ENCODE results near the gene SLC13A3.

DNA sequence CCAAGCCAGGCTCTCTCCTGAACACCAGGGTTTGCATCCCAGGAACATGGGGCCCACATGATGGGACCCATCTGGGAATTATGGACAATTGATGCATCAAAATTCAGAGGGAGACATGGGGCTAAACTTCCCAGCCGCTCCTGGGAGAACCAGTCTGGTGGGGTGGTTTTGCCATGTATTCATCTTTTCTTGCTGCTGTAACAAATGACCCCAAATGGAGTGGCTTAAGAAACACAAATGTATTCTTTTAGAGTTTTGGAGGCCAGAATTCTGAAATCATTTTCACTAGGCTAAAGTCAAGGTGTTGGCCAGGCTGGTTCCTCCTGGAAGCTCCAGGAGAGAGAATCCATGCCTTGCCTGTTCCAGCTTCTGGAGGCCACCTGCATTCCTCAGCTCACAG is 6.5 kb downstream of the SLC13A3 start:
- TF ChIP-seq, protein P1, sequence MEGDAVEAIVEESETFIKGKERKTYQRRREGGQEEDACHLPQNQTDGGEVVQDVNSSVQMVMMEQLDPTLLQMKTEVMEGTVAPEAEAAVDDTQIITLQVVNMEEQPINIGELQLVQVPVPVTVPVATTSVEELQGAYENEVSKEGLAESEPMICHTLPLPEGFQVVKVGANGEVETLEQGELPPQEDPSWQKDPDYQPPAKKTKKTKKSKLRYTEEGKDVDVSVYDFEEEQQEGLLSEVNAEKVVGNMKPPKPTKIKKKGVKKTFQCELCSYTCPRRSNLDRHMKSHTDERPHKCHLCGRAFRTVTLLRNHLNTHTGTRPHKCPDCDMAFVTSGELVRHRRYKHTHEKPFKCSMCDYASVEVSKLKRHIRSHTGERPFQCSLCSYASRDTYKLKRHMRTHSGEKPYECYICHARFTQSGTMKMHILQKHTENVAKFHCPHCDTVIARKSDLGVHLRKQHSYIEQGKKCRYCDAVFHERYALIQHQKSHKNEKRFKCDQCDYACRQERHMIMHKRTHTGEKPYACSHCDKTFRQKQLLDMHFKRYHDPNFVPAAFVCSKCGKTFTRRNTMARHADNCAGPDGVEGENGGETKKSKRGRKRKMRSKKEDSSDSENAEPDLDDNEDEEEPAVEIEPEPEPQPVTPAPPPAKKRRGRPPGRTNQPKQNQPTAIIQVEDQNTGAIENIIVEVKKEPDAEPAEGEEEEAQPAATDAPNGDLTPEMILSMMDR (IDR thresholded peaks at IDR 0.05), result no peak
- no peak for TF ChIP-seq POLR2A (IDR thresholded peaks at IDR 0.05)

Measured in gastroesophageal sphincter (tissue), 3 donors.